Tongue (tissue), 2 donors: ENCODE measurements around the gene CPZ. TPM values are rescaled to one million over a fixed set of nuclear protein-coding genes. Genes with fewer than 3 reads are reported as not detected.
"Not testable (repeated sequence)": the region's sequence is repeated elsewhere in the genome, so short reads cannot be mapped to it uniquely, and the experiment has no call there.

Source experiments
- DNase-seq: peaks from one replicate; pipeline ENCODE4 v3.0.0-alpha.2; 2015
- total RNA-seq: library from RNA; depleted of rRNA; stranded (reverse); fragments of >200 nt; gene quantifications from one replicate; pipeline ENCODE4 v1.2.3, GENCODE V29; 2014

CPZ gene
- total RNA-seq, 1 donor from 2014 or later: 6.8 TPM

DNA sequence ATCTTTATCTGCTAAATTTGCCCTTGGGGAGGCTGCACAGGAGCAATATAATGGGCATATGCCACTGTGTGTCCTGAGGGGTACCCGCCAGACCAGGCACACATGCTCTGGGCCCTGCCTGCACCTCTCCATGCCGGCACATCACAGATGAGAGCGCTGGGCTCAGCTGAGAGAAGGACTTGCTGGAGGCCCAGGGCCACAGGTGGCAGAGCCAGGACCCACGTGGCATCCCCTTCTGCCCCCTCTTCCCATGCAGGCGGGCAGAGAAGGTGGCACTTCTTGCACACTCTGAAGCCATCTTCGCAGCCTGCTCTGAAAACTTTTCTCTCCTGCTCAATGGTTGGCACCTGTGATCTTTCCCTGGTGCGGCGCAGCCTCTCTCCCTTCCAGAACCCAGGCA, 20.1 kb downstream of the CPZ start:
- DNase-seq: no peak

DNA sequence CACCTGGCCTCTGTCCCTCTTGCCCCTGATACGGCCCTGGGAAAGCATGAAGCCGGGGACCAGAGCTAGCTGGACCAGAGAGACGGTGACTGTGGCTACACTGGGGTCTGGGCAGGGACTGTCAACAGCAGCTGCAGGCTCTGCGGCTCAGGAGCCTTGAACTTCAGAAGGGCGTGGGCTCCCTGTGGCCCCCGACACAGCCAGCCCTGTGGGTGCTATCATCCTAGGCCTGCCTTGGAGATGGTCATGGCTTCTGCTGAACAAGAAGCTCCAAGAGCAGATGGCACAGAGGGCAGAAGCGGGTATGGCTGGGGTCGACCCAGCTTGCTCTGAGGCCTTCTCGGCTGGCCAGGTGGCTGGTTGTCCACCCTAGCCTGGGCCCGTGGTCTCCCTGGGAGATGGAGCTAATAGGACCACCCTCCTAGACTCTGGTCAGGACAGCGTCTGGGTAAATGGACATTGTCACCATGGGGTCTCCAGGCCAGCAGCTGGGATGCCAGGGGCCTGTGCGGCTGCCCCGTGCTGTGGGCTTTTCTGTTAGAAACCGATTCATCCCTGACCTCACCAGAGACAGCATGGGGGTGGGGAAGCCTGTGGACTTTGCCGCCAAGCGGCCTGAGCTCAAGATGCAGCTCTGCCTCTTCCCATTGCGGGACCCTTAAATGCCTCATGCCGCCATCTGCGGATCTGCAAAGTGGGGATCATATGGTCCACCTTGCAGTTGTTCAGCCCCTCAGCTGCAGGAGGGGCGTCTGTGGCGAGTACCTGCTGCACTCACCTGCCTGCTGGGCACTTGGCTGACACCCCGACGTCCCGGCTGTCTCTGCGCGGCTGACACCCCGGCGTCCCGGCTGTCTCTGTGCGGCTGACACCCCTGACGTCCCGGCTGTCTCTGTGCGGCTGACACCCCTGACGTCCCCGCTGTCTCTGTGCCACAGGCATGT, 21.1 kb downstream of the CPZ start:
- DNase-seq: no peak

DNA sequence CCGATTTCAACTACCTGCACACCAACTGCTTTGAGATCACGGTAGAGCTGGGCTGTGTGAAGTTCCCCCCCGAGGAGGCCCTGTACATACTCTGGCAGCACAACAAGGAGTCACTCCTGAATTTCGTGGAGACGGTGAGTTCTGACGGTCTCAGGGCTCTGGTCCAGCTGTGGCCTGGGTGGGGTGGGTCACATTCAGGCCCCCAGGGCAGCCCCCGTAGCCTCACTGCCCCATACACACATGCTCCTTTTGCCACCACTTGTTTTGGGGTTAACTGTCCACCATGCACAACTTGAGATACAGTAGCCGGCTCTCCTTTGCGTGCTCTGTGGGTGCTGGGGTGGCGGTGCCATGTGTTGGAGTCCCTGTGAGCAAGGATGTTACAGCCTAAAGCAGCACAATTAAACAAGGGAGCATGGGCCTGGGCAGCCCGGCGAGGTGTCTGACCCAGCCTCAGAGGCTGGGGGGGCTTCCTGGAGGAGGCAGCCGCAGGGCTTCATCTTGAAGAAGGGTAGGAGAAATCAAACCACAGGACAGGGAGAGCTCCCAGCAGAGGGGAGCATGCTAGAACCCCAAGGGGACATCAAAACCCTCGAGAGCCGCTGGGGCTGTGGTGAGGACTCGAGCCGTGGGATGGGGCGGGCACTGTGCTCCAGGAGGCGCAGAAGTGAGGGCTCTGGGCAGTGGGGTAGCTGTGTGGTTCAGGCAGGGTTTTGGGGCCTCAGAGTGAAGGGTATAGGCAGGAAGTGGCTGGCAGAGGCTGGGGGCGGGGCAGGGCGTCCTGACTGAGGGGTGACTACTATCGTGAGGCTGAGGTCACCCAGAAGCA, 22.0 kb downstream of the CPZ start:
- no peak for DNase-seq

DNA sequence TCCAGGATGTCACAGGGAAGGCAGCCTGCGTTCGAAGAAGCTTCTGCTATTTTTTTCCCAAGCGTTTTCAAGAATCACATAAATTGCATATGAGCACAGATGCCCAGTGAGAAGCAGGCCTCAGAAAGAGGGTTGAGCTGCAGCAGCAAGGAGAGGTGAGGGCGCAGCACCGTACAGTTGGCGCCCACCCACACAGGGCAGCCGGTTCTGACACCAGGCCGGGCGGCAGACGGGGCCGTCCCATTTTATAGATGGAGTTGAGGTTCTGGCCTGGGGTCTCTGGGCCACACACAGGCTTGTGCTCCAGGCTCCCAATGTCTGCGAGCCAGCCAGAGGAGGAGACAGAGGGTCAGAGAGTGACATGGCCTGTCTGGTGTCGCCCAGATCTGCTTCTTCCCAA, 22.8 kb downstream of the CPZ start:
- no peak for DNase-seq

DNA sequence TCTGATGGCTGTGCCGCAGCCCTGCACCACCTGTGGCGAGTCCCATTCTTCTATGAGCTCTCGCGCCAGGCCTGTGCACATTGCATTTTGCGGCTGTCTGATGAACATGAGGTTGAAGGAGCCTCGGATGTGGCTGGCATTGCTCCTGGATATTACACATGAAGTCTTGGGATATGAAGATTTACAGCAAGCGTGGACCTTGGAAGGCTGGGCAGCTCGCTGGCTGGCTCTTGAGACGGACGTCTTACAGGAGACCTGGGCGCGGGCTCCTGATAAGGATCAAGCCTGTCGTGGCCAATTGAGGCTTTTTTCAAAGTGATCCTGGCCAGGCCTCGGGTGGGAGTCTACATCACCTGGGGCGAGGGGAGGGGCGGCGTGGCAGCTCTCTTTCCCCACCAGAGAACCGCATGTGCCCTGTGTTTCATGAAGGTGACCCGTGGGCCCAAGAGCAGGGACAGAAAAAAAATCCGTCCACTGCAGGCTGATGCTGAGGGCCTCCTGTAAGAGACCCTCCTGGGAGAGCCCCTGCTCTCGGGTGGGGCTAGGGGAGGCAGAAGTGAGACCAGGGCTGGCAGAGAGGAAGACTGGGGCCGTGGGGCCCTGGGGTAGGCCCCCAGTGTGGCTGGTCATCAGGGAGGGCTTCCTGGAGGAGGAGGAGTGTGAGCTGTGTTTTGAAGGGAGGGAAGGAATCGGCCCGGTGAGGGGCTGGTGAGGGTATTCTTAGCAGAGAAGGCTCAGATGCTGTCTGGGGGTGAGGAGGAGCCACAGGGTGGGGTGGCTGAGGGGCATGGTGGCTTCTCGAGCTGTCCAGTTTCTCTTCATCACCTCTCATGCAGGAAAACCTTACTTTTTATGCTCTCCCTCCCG, 23.6 kb downstream of the CPZ start:
- no peak for DNase-seq

DNA sequence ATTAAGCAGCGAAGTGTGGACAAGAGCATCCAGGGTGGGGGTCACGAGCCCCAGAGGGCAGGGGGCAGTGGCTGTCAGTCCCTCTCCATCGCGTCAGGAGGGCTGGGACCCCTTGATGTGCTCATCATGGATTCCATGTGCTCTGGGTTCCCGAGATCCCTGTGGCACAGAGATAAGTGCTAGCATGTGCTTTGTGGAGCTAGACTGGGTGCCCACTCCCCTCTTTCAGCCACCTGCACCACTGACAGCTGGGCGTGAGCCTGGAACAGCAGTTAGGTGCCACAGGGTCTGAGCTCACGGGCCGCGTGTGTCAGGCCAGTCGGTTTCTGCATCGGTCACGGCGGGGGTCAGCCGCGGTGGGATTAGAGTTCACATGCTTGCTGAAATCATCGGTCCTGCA, 24.3 kb downstream of the CPZ start:
- no peak for DNase-seq

DNA sequence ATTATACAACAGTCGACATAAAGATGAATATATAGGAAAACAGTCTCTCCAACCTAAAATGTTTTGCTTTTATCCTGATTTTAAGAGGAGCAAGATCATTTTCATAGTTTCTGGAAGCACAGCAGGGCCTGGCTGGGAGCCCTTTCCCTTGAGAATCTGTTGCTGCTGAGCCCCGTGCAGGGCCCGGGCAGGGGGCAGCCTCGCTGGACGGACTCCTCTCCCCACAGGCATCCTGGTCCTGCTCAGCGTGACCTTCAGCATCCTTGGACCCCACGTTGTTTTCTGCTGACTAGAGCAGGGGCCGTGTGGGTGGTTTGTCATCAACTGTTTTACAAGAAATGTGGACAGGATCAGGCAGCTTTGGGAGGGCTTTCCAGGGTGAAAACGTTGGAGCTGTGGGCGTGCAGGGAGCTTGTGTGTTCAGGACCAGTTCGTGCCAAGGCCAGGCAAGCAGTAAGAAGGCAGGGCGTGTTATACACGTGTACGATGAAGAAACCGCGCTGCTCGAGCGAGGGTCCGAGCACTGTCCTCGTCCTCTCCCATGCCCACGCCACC, 25.0 kb downstream of the CPZ start:
- DNase-seq: no peak

DNA sequence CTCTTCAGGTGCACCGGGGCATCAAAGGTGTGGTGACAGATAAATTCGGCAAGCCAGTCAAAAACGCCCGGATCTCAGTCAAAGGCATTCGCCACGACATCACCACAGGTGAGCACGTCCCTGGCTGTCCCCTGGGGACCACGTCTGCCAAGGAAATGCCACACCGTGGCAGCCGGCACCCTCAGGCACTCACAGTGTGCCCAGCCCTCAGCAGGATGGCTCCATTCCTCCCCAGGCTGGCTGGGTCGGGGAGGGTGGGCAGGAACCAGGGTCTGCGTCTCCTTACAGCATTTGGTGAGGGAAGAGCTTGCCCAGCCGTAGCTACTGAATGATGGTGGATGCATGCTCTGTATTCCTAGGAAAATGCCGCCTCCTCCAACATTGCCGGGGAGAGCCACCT, 25.9 kb downstream of the CPZ start:
- DNase-seq: no peak

DNA sequence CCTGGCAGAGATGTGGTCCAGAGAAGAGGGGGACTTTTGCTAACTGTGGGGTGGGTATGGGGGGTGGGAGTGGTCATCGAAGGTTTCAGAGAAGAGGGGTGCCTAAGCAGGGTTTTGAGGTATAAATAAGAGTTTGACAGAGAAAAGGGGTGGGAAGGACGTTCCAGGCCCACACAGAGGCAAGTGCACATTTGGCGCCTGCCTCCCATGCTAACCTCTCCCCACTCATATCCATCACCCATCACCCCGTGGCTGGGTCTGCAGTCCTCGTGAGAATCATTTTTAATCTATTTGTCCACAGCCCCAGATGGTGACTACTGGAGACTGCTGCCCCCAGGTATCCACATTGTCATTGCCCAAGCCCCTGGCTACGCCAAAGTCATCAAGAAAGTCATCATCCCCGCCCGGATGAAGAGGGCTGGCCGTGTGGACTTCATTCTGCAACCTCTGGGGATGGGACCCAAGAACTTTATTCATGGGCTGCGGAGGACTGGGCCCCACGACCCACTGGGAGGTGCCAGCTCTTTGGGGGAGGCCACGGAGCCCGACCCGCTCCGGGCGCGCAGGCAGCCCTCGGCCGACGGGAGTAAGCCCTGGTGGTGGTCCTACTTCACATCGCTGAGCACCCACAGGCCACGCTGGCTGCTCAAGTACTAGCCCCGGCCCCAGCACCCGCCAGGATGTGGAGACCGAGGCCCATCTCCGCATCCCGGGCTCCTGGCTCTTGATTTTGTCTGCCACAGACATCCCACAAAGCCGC, 26.6 kb downstream of the CPZ start:
- DNase-seq: no peak

DNA sequence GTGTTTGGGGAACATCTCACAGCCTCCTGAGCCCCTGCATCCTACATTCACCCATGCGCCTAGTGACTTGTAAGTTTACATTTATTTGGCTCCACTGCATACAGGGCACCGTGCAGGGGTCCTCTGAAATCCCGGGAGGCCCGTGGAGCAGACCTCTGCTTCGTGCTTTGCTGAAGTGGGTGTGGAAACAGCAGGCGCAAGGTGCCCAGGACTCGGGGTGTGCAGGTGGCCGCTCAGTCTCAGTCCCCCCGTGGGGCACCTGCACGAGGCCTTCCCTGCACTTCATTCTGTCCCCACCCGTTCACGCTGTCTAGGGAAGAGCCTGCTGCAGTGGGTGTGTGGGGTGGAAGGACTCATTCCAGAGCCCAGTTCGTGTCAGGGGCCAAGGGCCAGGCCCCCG, 28.6 kb downstream of the CPZ start:
- not testable (repeated sequence) for DNase-seq

DNA sequence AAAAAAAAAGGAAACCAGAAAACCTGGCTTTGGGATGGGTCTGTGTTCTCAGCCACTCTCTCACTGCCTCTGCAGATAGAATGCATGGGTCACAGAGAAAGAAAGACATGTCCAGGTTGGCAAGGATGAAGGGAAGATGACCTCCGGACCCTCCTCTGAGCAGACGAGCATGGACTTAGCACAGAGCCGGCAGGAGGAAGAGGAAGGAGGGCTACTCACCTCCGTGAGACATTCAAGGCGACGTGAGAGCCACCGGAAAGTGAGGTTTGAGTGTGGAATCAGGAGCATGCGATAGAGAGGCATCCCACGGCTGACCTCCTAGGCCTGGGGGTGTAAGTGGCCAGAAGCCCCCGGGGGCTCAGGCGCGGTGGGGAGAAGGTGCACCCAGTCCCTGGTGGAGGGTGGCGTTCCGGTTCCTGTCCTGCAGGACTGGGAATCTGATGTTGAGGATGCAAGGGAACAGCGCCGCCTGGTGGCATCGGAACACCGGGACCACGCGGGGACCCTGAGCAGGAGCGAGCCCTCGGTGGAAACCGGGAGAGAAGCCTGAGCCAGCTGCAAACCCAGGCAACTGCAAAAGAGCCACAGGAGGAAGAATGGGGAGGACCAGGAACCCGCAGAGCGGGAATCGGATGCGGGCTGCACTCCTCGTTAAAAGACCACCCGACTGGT, 32.2 kb downstream of the CPZ start:
- not testable (repeated sequence) for DNase-seq

DNA sequence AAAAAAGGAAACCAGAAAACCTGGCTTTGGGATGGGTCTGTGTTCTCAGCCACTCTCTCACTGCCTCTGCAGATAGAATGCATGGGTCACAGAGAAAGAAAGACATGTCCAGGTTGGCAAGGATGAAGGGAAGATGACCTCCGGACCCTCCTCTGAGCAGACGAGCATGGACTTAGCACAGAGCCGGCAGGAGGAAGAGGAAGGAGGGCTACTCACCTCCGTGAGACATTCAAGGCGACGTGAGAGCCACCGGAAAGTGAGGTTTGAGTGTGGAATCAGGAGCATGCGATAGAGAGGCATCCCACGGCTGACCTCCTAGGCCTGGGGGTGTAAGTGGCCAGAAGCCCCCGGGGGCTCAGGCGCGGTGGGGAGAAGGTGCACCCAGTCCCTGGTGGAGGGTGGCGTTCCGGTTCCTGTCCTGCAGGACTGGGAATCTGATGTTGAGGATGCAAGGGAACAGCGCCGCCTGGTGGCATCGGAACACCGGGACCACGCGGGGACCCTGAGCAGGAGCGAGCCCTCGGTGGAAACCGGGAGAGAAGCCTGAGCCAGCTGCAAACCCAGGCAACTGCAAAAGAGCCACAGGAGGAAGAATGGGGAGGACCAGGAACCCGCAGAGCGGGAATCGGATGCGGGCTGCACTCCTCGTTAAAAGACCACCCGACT, 37.8 kb downstream of the CPZ start:
- not testable (repeated sequence) for DNase-seq

DNA sequence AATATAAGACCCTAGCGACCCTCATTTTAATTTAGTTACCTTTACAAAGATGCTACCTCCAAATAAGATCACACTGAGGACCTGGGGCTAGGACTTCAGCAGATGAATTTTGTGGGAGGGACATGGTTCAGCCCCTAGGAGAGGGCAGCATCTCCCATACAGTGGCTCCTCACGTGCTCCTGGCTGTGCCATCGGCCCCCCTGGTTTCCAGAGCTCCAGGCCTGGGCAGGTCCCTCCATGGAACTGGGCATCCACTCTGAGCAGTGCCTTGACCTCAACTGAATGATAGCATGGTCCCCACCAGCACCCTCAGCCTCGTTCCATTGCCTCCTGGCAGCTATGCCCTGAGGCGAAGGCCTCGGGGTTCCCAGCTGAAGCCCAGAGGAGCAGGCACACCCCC, 39.3 kb downstream of the CPZ start:
- not testable (repeated sequence) for DNase-seq

DNA sequence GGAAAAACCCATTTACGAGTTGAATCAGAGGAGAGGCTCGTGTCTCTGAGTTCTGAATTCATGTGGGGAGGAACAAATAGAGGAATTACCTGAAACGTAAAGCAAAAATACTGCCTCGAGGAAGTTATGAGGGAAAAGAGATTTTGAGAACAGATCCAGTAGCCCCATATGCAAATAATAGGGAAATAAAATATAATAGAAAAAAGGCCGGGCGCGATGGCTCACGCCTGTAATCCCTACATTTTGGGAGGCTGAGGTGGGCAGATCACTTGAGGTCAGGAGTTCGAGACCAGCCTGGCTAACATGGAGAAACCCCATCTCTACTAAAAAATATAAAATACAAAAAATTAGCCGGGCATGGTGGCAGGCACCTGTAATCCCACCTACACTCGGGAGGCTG, 42.2 kb downstream of the CPZ start:
- DNase-seq: not testable (repeated sequence)

DNA sequence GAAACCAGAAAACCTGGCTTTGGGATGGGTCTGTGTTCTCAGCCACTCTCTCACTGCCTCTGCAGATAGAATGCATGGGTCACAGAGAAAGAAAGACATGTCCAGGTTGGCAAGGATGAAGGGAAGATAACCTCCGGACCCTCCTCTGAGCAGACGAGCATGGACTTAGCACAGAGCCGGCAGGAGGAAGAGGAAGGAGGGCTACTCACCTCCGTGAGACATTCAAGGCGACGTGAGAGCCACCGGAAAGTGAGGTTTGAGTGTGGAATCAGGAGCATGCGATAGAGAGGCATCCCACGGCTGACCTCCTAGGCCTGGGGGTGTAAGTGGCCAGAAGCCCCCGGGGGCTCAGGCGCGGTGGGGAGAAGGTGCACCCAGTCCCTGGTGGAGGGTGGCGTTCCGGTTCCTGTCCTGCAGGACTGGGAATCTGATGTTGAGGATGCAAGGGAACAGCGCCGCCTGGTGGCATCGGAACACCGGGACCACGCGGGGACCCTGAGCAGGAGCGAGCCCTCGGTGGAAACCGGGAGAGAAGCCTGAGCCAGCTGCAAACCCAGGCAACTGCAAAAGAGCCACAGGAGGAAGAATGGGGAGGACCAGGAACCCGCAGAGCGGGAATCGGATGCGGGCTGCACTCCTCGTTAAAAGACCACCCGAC, 43.5 kb downstream of the CPZ start:
- DNase-seq: not testable (repeated sequence)

DNA sequence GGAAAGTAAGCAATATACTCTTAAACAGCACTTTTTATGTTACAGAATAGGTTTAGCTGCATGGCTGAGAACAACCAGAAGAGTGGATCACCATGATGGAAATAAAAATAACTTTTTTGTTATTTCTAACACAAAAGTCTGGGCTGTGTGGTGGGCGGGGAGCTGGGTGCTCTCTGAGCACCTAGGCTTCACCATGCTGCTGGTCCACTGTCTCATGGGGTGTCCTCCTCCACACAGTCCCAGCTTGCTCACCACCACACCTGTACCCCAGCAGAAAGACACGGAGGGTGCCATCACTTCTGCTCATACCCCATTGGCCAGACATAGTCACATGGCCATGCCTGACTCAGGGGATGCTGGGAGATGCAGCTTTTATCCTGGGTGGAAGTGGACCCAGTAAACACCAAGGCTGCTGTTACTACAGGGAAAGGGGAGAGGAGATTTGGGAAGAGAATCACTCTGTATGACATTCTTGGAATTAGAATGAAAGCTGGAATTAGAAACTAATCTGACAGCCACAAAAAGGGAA, 45.0 kb downstream of the CPZ start:
- no peak for DNase-seq

DNA sequence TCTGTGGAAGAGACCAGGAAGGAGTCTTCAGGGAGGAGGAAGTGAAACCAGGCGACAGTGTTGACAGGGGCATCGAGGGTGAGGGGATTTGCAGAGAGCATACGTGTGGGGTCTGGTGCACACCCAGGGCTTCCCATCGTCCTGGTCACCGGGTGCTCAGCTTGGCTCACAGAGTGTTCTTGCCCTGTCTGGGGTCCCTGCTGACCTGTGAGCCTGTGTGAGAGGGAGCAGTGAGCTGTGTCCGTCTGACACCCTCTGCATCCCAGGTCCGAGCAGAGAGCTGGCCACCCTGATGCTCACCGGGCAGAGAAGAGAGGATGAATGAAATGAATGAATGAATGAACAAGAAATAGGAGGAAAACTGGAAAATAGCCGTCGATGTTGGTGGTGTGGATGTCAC, 46.5 kb downstream of the CPZ start:
- no peak for DNase-seq

DNA sequence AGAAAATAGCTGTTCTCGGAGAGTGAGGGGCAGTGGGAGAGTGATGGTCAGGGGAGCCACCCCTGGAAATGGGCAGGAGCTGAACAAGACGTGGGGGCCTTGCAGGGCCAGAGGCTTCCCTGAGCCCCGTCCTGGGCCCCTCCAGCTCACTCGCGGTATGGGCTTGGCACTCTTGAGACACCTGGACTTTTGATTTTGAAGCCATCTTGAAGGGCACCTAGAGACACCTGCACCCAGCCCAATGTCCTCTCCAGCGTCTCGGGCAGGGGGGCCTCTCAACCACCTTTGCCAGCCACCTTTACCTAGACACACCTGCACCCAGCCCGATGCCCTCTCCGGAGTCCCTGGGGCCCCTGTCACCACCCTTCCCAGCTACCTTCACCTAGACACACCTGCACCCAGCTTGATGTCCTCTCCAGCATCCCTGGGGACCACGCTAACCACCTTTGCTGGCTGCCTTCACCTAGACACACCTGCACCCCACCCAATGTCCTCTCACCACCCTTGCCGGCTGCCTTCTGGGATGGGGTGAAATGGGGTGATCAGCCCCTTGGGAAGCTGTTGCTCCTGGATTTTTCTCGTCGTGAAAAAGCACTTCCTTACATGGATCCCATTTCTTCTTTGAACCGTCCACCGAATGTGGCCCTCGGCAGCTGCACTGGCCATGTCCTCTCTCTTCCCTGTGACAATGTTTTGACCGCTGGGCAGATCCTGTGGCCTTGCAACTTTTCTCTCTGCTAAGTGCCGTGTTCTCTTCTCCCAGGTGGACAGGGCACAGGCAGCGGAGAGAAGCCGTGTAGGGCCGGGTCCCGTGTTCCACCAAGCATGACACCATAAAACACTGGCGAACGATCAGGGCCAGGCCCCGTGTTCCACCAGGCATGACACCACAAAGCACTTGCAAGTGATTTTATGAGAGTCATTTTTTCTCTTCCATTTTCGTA, 47.5 kb downstream of the CPZ start:
- no peak for DNase-seq
